Retinal pigment epithelial cell (primary cell): Measurements from ENCODE around the gene DPYSL4.

Experiments used
- DNase-seq: peaks from one replicate; pipeline ENCODE4 v3.0.0-alpha.2; 2010; ENCODE audit warnings: low read depth
- H3K4me3 ChIP-seq: 2 replicates; pipeline ENCODE4 v1.5.1; 2011; ENCODE audit warnings: mild to moderate bottlenecking, low read length, control low read depth, moderate library complexity
- CTCF ChIP-seq: conservative IDR thresholded peaks from 2 replicates; pipeline ENCODE4 v1.5.1; 2011; ENCODE audit warnings: low read depth, low read length, control low read depth, inconsistent platforms

DPYSL4 gene

GRCh38 chr10:132234860-132235259 is 48.1 kb downstream of the DPYSL4 start:
- no peak for TF ChIP-seq CTCF
- DNase-seq = no peak

GRCh38 chr10:132236161-132236560 is 49.4 kb downstream of the DPYSL4 start:
- no peak for DNase-seq
- H3K4me3 ChIP-seq = no peak overlapping the region
- no peak for TF ChIP-seq CTCF

More at GRCh38 chr10:132234860-132235259, 48.1 kb downstream of the DPYSL4 start:
- H3K4me3 ChIP-seq = no peak overlapping the region

GRCh38 chr10:132236881-132237280 is 50.1 kb downstream of the DPYSL4 start:
- TF ChIP-seq CTCF = no peak

GRCh38 chr10:132237396-132237795 is 50.6 kb downstream of the DPYSL4 start:
- TF ChIP-seq CTCF = no peak
- H3K4me3 ChIP-seq = no peak overlapping the region
- DNase-seq = no peak

More at GRCh38 chr10:132236881-132237280, 50.1 kb downstream of the DPYSL4 start:
- no peak overlapping the region for H3K4me3 ChIP-seq
- DNase-seq = no peak

- no peak for TF ChIP-seq CTCF
- no peak for DNase-seq
- H3K4me3 ChIP-seq = no peak overlapping the region
Measured at GRCh38 chr10:132237871-132238270, 51.1 kb downstream of the DPYSL4 start.

GRCh38 chr10:132238371-132239125 is 51.8 kb downstream of the DPYSL4 start:
- no peak for DNase-seq
- no peak overlapping the region for H3K4me3 ChIP-seq
- no peak for TF ChIP-seq CTCF
